Measurements from ENCODE around the gene PDE5A. TPM values are rescaled to one million over a fixed set of nuclear protein-coding genes. Genes with fewer than 3 reads are reported as not detected.

Gene PDE5A
- total and polyA plus RNA-seq, 12 donors: 6.7 to 23.2 (median 14.2) TPM

- H3K9me3 ChIP-seq (replicated peaks in 1 of 3): no peaks in the 10 kb centered on the region
- intact Hi-C loops (cut with DNase I): loop anchor here (5.0 to 10.0 kb wide), 2 partner anchors 62 to 65 kb away; no protein-coding TSS in a partner anchor
- H3K27me3 ChIP-seq: no peaks in the 10 kb centered on the region
- H3K4me1 ChIP-seq (replicated peaks in 1 of 2): peaks cover 4 to 14% of the 10 kb centered on the region in 2 donors
- no peak for TF ChIP-seq POLR2A (IDR thresholded peaks at IDR 0.05)
- peak overlapping the region in 2 of 5 donors; percentile 80 to 89 for H3K27ac ChIP-seq
- WGBS, 4 donors: 1 to 8% (median 2%) methylated on average over 9 to 18 of the region's 18 CpGs
- H3K36me3 ChIP-seq (replicated peaks in 1 of 2): no peaks in the 10 kb centered on the region
- H3K4me3 ChIP-seq: peak overlapping the region in 2 of 4 donors; percentile 56 to 89
- DNase-seq: no peak
Measured at GRCh38 chr4:119626943-119627266, 1.7 kb downstream of the PDE5A start.

GRCh38 chr4:119626420-119626819 lies 2.2 kb downstream of the PDE5A start:
- TF ChIP-seq POLR2A (IDR thresholded peaks at IDR 0.05) (no peak), CTCF (IDR thresholded peaks at IDR 0.05) (no peak)
- Histone ChIP-seq H3K27ac (peak overlapping the region in 3 of 5 donors; percentile 12 to 80 (median 73)), H3K4me3 (peak overlapping the region in 1 of 4 donors; percentile 89), H3K9me3 (replicated peaks in 1 of 3) (no peaks in the 10 kb centered on the region), H3K4me1 (replicated peaks in 1 of 2) (peaks cover 4 to 14% of the 10 kb centered on the region in 2 donors), H3K36me3 (replicated peaks in 1 of 2) (no peaks in the 10 kb centered on the region), H3K27me3 (no peaks in the 10 kb centered on the region)
- DNase-seq: no peak
- intact Hi-C loops (cut with DNase I): loop anchor here (5.0 to 10.0 kb wide), 2 partner anchors 62 to 64 kb away; no protein-coding TSS in a partner anchor
- WGBS, 4 donors: 50 to 60% (median 55%) methylated on average over 11 of the region's 11 CpGs

GRCh38 chr4:119625761-119626160 lies 2.8 kb downstream of the PDE5A start:
- 57 to 66% (median 63%) methylated on average over 2 of the region's 2 CpGs for WGBS, 4 donors
- H3K4me3 ChIP-seq: peak overlapping the region in 1 of 4 donors; percentile 89

GRCh38 chr4:119624356-119624755 lies 4.2 kb downstream of the PDE5A start:
- Histone ChIP-seq H3K27me3 (no peaks in the 10 kb centered on the region), H3K27ac (peak overlapping the region in 2 of 5 donors; percentile 19 to 33), H3K4me3 (peak overlapping the region in 1 of 4 donors; percentile 19), H3K36me3 (replicated peaks in 1 of 2) (no peaks in the 10 kb centered on the region), H3K4me1 (replicated peaks in 1 of 2) (peaks cover 4 to 9% of the 10 kb centered on the region in 2 donors), H3K9me3 (replicated peaks in 1 of 3) (no peaks in the 10 kb centered on the region)
- intact Hi-C loops (cut with DNase I): loop anchor here in 1 of 2 donors (10.0 kb wide), 1 partner anchor 60 kb away; no protein-coding TSS in a partner anchor
- TF ChIP-seq POLR2A (IDR thresholded peaks at IDR 0.05) (no peak), CTCF (IDR thresholded peaks at IDR 0.05) (no peak)
- no peak for DNase-seq
- 60 to 63% (median 61%) methylated on average over 4 of the region's 4 CpGs for WGBS, 4 donors

More at GRCh38 chr4:119625761-119626160, 2.8 kb downstream of the PDE5A start:
- H3K27me3 ChIP-seq: no peaks in the 10 kb centered on the region
- no peak for TF ChIP-seq POLR2A (IDR thresholded peaks at IDR 0.05)
- no peak for TF ChIP-seq CTCF (IDR thresholded peaks at IDR 0.05)
- intact Hi-C loops (cut with DNase I): loop anchor here (5.0 to 10.0 kb wide), 2 partner anchors 61 to 63 kb away; no protein-coding TSS in a partner anchor
- no peaks in the 10 kb centered on the region for H3K36me3 ChIP-seq (replicated peaks in 1 of 2)
- no peaks in the 10 kb centered on the region for H3K9me3 ChIP-seq (replicated peaks in 1 of 3)
- no peak for DNase-seq
- H3K27ac ChIP-seq: peak overlapping the region in 1 of 5 donors; percentile 80
- peaks cover 4 to 14% of the 10 kb centered on the region in 2 donors for H3K4me1 ChIP-seq (replicated peaks in 1 of 2)

GRCh38 chr4:119623025-119623424 lies 5.6 kb downstream of the PDE5A start:
- Histone ChIP-seq H3K36me3 (replicated peaks in 1 of 2) (no peaks in the 10 kb centered on the region), H3K27ac (peak overlapping the region in 2 of 5 donors; percentile 35 to 41), H3K9me3 (replicated peaks in 1 of 3) (no peaks in the 10 kb centered on the region), H3K4me3 (peak overlapping the region in 1 of 4 donors; percentile 4), H3K4me1 (replicated peaks in 1 of 2) (peaks cover 3 to 12% of the 10 kb centered on the region in 2 donors), H3K27me3 (no peaks in the 10 kb centered on the region)
- TF ChIP-seq CTCF (IDR thresholded peaks at IDR 0.05): no peak
- intact Hi-C loops (cut with DNase I): loop anchor here in 1 of 2 donors (10.0 kb wide), 1 partner anchor 58 kb away; no protein-coding TSS in a partner anchor
- no peak for DNase-seq

Measured in adrenal gland (tissue), 12 donors.